GM19239 (cell line): ENCODE measurements around the gene R3HDM2.
A peak's percentile ranks its signal among the peaks of the same experiment; 100 is the strongest.
"Not testable (repeated sequence)": the region's sequence is repeated elsewhere in the genome, so short reads cannot be mapped to it uniquely, and the experiment has no call there.

Experiments used
- DNase-seq: peaks from one replicate; pipeline ENCODE4 v3.0.0; 2011; ENCODE audit warnings: low spot score; ENCODE audit not compliant: insufficient read length
- FAIRE-seq: peaks from 2 replicates; lab custom pipeline; 2011; peaks lifted over from hg19 to GRCh38; lab: Jason Lieb, UNC

Gene R3HDM2

GRCh38 chr12:57454566-57455373, 23.9 kb upstream of the R3HDM2 start, which contains the start of gene INHBE:
Gene INHBE (plus strand): TSS chr12:57455307. CDS start chr12:57455537, 230 bp downstream.
- FAIRE-seq (no peak), DNase-seq (no peak)

- FAIRE-seq, result no peak
- DNase-seq, result no peak
Observed at GRCh38 chr12:57454213-57454565, 23.3 kb upstream of the R3HDM2 start.

GRCh38 chr12:57452937-57453509, 22.2 kb upstream of the R3HDM2 start:
- peak; percentile 8 for FAIRE-seq

GRCh38 chr12:57452181-57452936, 21.5 kb upstream of the R3HDM2 start:
- FAIRE-seq, result peak; percentile 18
- DNase-seq, result no peak

More at GRCh38 chr12:57452937-57453509, 22.2 kb upstream of the R3HDM2 start:
- DNase-seq, result no peak

- DNase-seq, result no peak
- no peak for FAIRE-seq
Observed at GRCh38 chr12:57451233-57451778, 20.5 kb upstream of the R3HDM2 start.

GRCh38 chr12:57450057-57450456, 19.2 kb upstream of the R3HDM2 start:
- DNase-seq, result no peak
- no peak for FAIRE-seq

GRCh38 chr12:57449375-57449774, 18.5 kb upstream of the R3HDM2 start:
- DNase-seq (no peak), FAIRE-seq (no peak)

GRCh38 chr12:57448669-57449068, 17.8 kb upstream of the R3HDM2 start:
- FAIRE-seq, result no peak
- DNase-seq, result no peak

- FAIRE-seq, result no peak
Observed at GRCh38 chr12:57446292-57446960, 15.6 kb upstream of the R3HDM2 start.

GRCh38 chr12:57444744-57445143, 13.9 kb upstream of the R3HDM2 start:
- DNase-seq (no peak), FAIRE-seq (no peak)

More at GRCh38 chr12:57446292-57446960, 15.6 kb upstream of the R3HDM2 start:
- DNase-seq, result no peak

GRCh38 chr12:57444337-57444736, 13.5 kb upstream of the R3HDM2 start:
- not testable (repeated sequence) for FAIRE-seq, DNase-seq

GRCh38 chr12:57441846-57442427, 11.1 kb upstream of the R3HDM2 start:
- DNase-seq (no peak), FAIRE-seq (no peak)

GRCh38 chr12:57441393-57441792, 10.6 kb upstream of the R3HDM2 start:
- not testable (repeated sequence) for FAIRE-seq, DNase-seq

- no peak for DNase-seq
- no peak for FAIRE-seq
Observed at GRCh38 chr12:57439762-57440266, 9.0 kb upstream of the R3HDM2 start.

- no peak for FAIRE-seq
- no peak for DNase-seq
Observed at GRCh38 chr12:57438400-57438799, 7.6 kb upstream of the R3HDM2 start.

- DNase-seq (no peak), FAIRE-seq (peak; percentile 8)
Observed at GRCh38 chr12:57435293-57435692, 4.5 kb upstream of the R3HDM2 start.

GRCh38 chr12:57434517-57435223, 3.8 kb upstream of the R3HDM2 start, which contains the start of gene INHBC:
Gene INHBC (plus strand): TSS chr12:57434784. CDS start chr12:57434887, 103 bp downstream.
- DNase-seq (no peak), FAIRE-seq (no peak)

- FAIRE-seq, result no peak
- DNase-seq, result no peak
Observed at GRCh38 chr12:57433370-57433769, 2.5 kb upstream of the R3HDM2 start.
